Spleen (tissue), 11 donors: ENCODE measurements around the gene TRIM25. TPM values are rescaled to one million over a fixed set of nuclear protein-coding genes. Genes with fewer than 3 reads are reported as not detected.

ENCODE experiments used
- DNase-seq: peaks from one replicate; pipeline ENCODE4 v3.0.0-alpha.2; 2020
- H3K27ac ChIP-seq, 8 donors: fragments of 200-600 bp; sonication (generic) in 7 of 8; 1 replicate in 4 of 8; 2 replicates in 4 of 8; pipeline versions ENCODE4 v1.5.0 to v1.8.0; 2016 to 2021; ENCODE audit warnings: inconsistent platforms in 4 of 8, mild to moderate bottlenecking in 4 of 8, moderate library complexity in 1 of 8
- H3K27me3 ChIP-seq, 7 donors: fragments of 200-600 bp; sonication (generic) in 6 of 7; replicated peaks in 1 of 7; 1 replicate in 4 of 7; 2 replicates in 3 of 7; pipeline versions ENCODE4 v1.5.0 to v1.8.0; 2016 to 2021; ENCODE audit warnings: inconsistent platforms in 3 of 7, mild to moderate bottlenecking in 1 of 7
- H3K36me3 ChIP-seq, 6 donors: fragments of 200-600 bp; sonication (generic) in 5 of 6; 1 replicate in 4 of 6; 2 replicates in 2 of 6; pipeline versions ENCODE4 v1.5.0 to v1.8.0; 2016 to 2021; ENCODE audit warnings: inconsistent platforms in 2 of 6
- H3K4me1 ChIP-seq, 6 donors: fragments of 200-600 bp; sonication (generic) in 5 of 6; 1 replicate in 3 of 6; 2 replicates in 3 of 6; pipeline versions ENCODE4 v1.5.0 to v1.8.0; 2016 to 2021; ENCODE audit warnings: inconsistent platforms in 3 of 6
- H3K4me3 ChIP-seq, 8 donors: fragments of 200-600 bp; sonication (generic) in 7 of 8; 1 replicate in 4 of 8; 2 replicates in 4 of 8; pipeline versions ENCODE4 v1.5.0 to v1.8.0; 2016 to 2021; ENCODE audit warnings: inconsistent platforms in 4 of 8, mild to moderate bottlenecking in 4 of 8, moderate library complexity in 2 of 8
- H3K9me3 ChIP-seq, 8 donors: fragments of 200-600 bp; sonication (generic) in 7 of 8; 1 replicate in 4 of 8; 2 replicates in 4 of 8; pipeline versions ENCODE4 v1.5.0 to v1.8.0; 2016 to 2021; ENCODE audit warnings: inconsistent platforms in 4 of 8
- POLR2A ChIP-seq, 3 donors: fragments of 450-650 bp; IDR thresholded peaks; one replicate each; pipeline ENCODE4 v1.5.1; 2017; ENCODE audit warnings: antibody characterized with exemption in 3 of 3, mild to moderate bottlenecking in 1 of 3
- POLR2AphosphoS5 ChIP-seq, 3 donors: sonication (generic); formaldehyde crosslinking; IDR thresholded peaks; one replicate each; pipeline ENCODE4 v1.5.1; 2017; ENCODE audit warnings: antibody characterized with exemption in 3 of 3
- WGBS, 5 donors: extraction: QIAGEN DNeasy Blood & Tissue Kit in 3 of 5; methylation state at CpG; one replicate each; pipeline versions ENCODE4 v1.1.5 to v1.1.7; 2013 to 2018; 5-methylcytosine and 5-hydroxymethylcytosine counted together
- intact Hi-C: fragments of 100-400 bp; cut with DNase I; formaldehyde crosslinking; loops from one replicate; pipeline ENCODE4 v1.15.0; 2023; ENCODE audit warnings: low total_unique reads
- polyA plus RNA-seq, 3 donors: library from polyadenylated mRNA; stranded (reverse); fragments of 200-250 nt; gene quantifications; one replicate each; pipeline ENCODE4 v1.2.1, GENCODE V29; 2013
- total RNA-seq, 7 donors: library from RNA; depleted of rRNA in 3 of 7; stranded (reverse); fragments of >200 nt in 3 of 7; fragmentation: NEBNext Ultra II Directional in 4 of 7; extraction: Animal tissue kit (Norgen Biotek cat#: 25700) in 4 of 7; gene quantifications; one replicate each; pipeline versions ENCODE4 v1.1.0 to v1.2.1, GENCODE V29; 2016 to 2021
- TF ChIP-seq, protein P1 (sequence below), 11 experiments: fragments of 200-600 bp in 7 of 11; fragments of 450-650 bp in 4 of 11; sonication (generic) in 4 of 11; IDR thresholded peaks in 8 of 11; conservative IDR thresholded peaks in 3 of 11; 1 replicate in 7 of 11; 2 replicates in 4 of 11; pipeline versions ENCODE4 v1.4.0 to v1.8.0; 2016 to 2021; ENCODE audit warnings: antibody characterized with exemption in 11 of 11, inconsistent platforms in 4 of 11, mild to moderate bottlenecking in 1 of 11
- donor health status: healthy with polysubstance abuse.
- donor health status: DM: no; HTN: no; CAD: no; lungs with moderate emphysema.
- donor health status: DM: no; HTN: no; CAD: no.
- donor health status: Bipolar disorder and iron deficiency.
- donor health status: healthy.
- donor health status: DM: no; HTN: no; CAD: no.
- donor health status: DM: yes; HTN: yes; CAD: no.

The TRIM25 gene
- total and polyA plus RNA-seq, 10 donors, result 13.8 to 168 (median 122) TPM

DNA sequence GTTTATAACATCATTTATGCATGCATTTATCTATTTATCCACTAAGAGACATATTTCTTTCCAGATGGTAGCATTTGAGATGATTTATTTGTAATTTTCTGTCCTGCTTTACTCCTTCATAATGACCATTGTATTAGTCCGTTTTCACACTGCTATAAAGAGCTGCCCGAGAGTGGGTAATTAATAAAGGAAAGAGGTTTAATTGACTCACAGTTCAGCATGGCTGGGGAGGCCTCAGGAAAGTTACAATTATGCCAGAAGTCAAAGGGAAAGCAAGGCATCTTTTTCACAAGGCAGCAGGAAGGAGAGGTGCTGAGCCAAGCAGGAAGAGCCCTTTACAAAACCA is 28.6 kb downstream of the TRIM25 start:
- no peak for TF ChIP-seq POLR2AphosphoS5 (IDR thresholded peaks at IDR 0.05)
- no peak for TF ChIP-seq POLR2A (IDR thresholded peaks at IDR 0.05)

DNA sequence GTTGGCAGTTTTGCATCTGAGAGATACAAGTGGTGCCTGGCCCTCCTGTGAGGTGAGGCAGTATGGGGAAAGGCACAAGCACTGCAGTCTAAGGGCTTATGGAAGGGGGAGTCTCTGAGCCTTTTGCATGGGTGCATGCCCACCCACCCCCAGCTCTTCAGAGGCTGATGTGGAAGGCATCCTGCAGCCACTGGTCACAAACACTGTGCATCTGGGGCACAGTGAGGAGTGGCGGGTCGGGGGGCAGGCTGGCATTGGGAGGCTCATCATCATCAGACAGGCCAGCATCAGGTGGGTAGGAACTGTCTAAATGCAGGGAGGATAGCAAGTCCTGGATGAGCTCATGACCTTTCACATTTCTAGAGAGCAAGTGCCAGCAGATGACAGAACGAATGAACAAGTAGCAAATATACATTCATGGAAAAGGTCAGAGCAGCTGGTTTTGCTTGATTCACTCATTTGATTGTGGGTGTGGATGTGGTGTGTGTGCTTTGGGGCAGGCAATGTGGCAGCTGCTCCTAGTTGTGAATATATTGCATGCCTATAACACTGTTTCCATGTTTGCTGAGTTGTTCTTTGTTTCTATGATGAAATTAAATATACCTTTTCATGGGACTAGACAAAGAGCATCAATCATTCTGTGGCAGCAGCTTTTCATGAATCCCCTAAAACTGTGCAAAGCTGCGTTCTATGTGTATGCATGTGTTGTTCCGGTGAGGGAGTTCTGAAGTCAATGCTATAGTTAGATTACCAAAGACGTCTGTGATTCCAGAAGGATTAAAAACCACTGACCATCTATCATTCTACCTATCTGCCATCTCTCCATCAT is 29.2 kb downstream of the TRIM25 start:
- intact Hi-C loops, result no loop called here
- DNase-seq, result no peak
- 86 to 91% (median 89%) methylated on average over 6 of the region's 6 CpGs for WGBS, 5 donors

More for the DNA sequence above, 28.6 kb downstream of the TRIM25 start:
- 67 to 85% (median 75%) methylated on average over 2 of the region's 2 CpGs for WGBS, 5 donors
- H3K27me3 ChIP-seq, result no peaks in the 10 kb centered on the region
- intact Hi-C loops, result no loop called here
- no peak for DNase-seq
- H3K4me3 ChIP-seq, result no peak overlapping the region
- peaks cover 0 to 25% (median 5%) of the 10 kb centered on the region in 6 donors for H3K4me1 ChIP-seq
- peaks cover 0 to 66% (median 38%) of the 10 kb centered on the region in 6 donors for H3K36me3 ChIP-seq
- H3K9me3 ChIP-seq, result peaks cover 0 to 24% (median 20%) of the 10 kb centered on the region in 8 donors
- H3K27ac ChIP-seq, result peak overlapping the region in 6 of 8 donors; percentile 2 to 42 (median 26)

DNA sequence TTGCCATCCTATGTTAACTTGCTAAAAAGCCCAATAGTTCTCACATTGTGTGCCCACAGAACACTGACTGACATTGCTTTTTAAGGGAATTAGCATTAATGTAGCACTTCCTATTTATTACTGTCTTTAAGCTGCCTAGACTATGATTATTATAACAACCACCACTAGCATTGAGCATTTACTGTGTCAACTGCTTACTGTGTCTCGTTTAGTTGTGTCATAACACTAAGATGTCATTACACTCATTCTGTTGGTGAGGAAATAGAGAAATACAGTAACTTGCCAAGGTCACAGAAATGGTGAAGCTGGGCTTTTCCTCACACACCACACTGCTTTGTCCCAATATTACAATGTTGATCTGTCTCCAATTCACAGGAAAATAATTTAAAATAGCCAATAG is 30.2 kb downstream of the TRIM25 start:
- intact Hi-C loops, result no loop called here
- 21 to 53% (median 33%) methylated on average over 1 of the region's 1 CpG for WGBS, 5 donors
- no peak for DNase-seq
- Histone ChIP-seq H3K27ac (peak overlapping the region in 1 of 8 donors; percentile 24), H3K36me3 (peaks cover 0 to 49% (median 22%) of the 10 kb centered on the region in 6 donors), H3K4me3 (no peak overlapping the region), H3K4me1 (peaks cover 0 to 29% (median 7%) of the 10 kb centered on the region in 6 donors), H3K9me3 (peaks cover 0 to 16% (median 13%) of the 10 kb centered on the region in 8 donors), H3K27me3 (no peaks in the 10 kb centered on the region)
- TF ChIP-seq POLR2AphosphoS5 (IDR thresholded peaks at IDR 0.05), result no peak
- TF ChIP-seq POLR2A (IDR thresholded peaks at IDR 0.05), result no peak
- TF ChIP-seq, protein P1, sequence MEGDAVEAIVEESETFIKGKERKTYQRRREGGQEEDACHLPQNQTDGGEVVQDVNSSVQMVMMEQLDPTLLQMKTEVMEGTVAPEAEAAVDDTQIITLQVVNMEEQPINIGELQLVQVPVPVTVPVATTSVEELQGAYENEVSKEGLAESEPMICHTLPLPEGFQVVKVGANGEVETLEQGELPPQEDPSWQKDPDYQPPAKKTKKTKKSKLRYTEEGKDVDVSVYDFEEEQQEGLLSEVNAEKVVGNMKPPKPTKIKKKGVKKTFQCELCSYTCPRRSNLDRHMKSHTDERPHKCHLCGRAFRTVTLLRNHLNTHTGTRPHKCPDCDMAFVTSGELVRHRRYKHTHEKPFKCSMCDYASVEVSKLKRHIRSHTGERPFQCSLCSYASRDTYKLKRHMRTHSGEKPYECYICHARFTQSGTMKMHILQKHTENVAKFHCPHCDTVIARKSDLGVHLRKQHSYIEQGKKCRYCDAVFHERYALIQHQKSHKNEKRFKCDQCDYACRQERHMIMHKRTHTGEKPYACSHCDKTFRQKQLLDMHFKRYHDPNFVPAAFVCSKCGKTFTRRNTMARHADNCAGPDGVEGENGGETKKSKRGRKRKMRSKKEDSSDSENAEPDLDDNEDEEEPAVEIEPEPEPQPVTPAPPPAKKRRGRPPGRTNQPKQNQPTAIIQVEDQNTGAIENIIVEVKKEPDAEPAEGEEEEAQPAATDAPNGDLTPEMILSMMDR (IDR thresholded peaks at IDR 0.05 in 8 of 11, conservative IDR thresholded peaks at IDR 0.05 in 3 of 11), result no peak

More for the DNA sequence above, 29.2 kb downstream of the TRIM25 start:
- Histone ChIP-seq H3K9me3 (peaks cover 0 to 24% (median 20%) of the 10 kb centered on the region in 8 donors), H3K4me3 (no peak overlapping the region), H3K27ac (peak overlapping the region in 1 of 8 donors; percentile 39), H3K36me3 (peaks cover 0 to 60% (median 32%) of the 10 kb centered on the region in 6 donors), H3K27me3 (no peaks in the 10 kb centered on the region), H3K4me1 (peaks cover 0 to 29% (median 7%) of the 10 kb centered on the region in 6 donors)
- TF ChIP-seq, protein P1 (IDR thresholded peaks at IDR 0.05 in 8 of 11, conservative IDR thresholded peaks at IDR 0.05 in 3 of 11), result no peak
- TF ChIP-seq POLR2AphosphoS5 (IDR thresholded peaks at IDR 0.05) (peak; percentile 18 to 67 (median 53)), POLR2A (IDR thresholded peaks at IDR 0.05) (no peak)

DNA sequence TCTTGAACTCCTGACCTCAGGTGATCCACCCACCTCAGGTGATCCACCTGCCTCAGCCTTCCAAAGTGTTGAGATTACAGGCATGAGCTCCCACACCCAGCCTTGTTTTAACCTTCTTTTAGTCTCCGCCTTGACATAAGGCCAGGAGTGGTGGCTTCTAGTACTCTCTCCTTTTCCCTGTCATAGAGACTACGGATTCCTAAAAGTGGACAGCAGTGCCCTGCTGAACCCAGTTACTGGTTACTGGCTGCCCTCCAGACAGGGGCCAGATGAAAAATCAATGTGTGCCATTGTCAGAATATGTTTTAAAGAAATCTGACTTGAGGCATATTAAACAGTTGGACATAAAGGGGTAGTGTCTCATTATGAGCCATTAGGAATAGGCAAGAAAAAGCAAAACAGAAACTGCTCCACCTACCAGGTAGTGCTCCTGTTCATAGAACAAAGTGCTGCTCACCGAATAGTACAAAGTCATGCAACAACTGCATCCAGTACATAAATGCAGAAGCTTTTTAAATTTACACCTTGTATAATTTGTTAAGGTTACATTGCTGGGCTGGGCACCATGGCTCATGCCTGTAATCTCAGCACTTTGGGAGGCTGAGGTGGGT is 32.1 kb downstream of the TRIM25 start:
- Histone ChIP-seq H3K27me3 (no peaks in the 10 kb centered on the region), H3K36me3 (peaks cover 0 to 31% (median 7%) of the 10 kb centered on the region in 6 donors), H3K4me1 (peaks cover 0 to 29% (median 9%) of the 10 kb centered on the region in 6 donors), H3K4me3 (no peak overlapping the region), H3K9me3 (no peaks in the 10 kb centered on the region), H3K27ac (no peak overlapping the region)
- 92 to 97% (median 94%) methylated on average over 3 of the region's 3 CpGs for WGBS, 5 donors
- DNase-seq, result no peak
- no peak for TF ChIP-seq POLR2A (IDR thresholded peaks at IDR 0.05)
- TF ChIP-seq, protein P1 (IDR thresholded peaks at IDR 0.05 in 8 of 11, conservative IDR thresholded peaks at IDR 0.05 in 3 of 11), result no peak
- intact Hi-C loops, result no loop called here
